ENCODE data around the gene EPHA1. TPM values are rescaled to one million over a fixed set of nuclear protein-coding genes. Genes with fewer than 3 reads are reported as not detected.

The EPHA1 gene
- total and polyA plus RNA-seq, 10 donors: 0.80 to 4.5 (median 2.3) TPM

DNA sequence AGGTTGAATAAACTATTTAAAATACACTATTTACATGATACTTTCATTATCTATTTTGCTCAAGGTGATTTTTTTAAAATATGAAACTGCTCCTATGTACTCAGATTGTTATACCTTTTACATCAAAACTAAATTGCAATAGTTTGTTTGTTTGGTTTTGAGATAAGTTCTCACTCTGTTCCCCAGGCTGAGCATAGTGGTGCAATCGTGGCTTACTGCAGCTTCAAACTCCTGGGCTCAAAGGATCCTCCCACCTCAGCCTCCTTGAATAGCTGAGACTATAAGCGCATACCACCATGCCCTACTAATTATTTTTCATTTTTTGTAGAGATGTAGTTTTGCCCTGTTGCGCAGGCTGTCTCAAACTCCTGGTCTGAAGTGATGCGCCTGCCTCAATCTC, 47.3 kb upstream of the EPHA1 start:
- DNase-seq: no peak
- no peak overlapping the region for H3K4me3 ChIP-seq
- WGBS, 5 donors: 79 to 90% (median 82%) methylated on average over 4 of the region's 4 CpGs
- TF ChIP-seq, protein P1, sequence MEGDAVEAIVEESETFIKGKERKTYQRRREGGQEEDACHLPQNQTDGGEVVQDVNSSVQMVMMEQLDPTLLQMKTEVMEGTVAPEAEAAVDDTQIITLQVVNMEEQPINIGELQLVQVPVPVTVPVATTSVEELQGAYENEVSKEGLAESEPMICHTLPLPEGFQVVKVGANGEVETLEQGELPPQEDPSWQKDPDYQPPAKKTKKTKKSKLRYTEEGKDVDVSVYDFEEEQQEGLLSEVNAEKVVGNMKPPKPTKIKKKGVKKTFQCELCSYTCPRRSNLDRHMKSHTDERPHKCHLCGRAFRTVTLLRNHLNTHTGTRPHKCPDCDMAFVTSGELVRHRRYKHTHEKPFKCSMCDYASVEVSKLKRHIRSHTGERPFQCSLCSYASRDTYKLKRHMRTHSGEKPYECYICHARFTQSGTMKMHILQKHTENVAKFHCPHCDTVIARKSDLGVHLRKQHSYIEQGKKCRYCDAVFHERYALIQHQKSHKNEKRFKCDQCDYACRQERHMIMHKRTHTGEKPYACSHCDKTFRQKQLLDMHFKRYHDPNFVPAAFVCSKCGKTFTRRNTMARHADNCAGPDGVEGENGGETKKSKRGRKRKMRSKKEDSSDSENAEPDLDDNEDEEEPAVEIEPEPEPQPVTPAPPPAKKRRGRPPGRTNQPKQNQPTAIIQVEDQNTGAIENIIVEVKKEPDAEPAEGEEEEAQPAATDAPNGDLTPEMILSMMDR (IDR thresholded peaks at IDR 0.05 in 8 of 11, conservative IDR thresholded peaks at IDR 0.05 in 3 of 11): no peak
- TF ChIP-seq POLR2AphosphoS5 (IDR thresholded peaks at IDR 0.05) (no peak), POLR2A (IDR thresholded peaks at IDR 0.05) (no peak)
- intact Hi-C loops (cut with DNase I; ENCODE audit: low total_unique reads): no loop called here
- H3K27ac ChIP-seq: no peak overlapping the region
- H3K27me3 ChIP-seq (replicated peaks in 1 of 7): no peaks in the 10 kb centered on the region
- H3K4me1 ChIP-seq: no peaks in the 10 kb centered on the region
- H3K36me3 ChIP-seq: no peaks in the 10 kb centered on the region
- H3K9me3 ChIP-seq: no peaks in the 10 kb centered on the region

DNA sequence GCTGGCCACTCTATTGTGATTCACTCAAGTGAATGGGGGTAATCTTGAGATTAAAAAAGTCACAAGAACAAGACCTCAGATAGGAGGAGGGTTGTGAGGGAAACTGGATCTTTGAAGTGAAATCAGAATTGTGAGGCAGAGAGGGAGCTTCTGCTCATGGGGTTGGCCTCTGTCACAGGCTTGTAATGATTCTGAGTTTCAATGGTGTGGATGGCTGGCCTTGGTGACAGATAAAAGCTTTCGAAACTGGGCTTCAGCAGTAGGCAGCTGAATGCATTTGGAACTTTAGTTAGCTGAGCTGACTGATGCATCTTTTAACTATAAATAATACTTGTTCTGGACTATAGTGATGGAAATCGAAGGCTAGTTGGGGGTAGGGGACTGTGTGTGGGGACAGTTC, 46.8 kb upstream of the EPHA1 start:
- Histone ChIP-seq H3K4me1 (no peaks in the 10 kb centered on the region), H3K27me3 (replicated peaks in 1 of 7) (no peaks in the 10 kb centered on the region), H3K9me3 (no peaks in the 10 kb centered on the region), H3K4me3 (no peak overlapping the region), H3K27ac (no peak overlapping the region), H3K36me3 (no peaks in the 10 kb centered on the region)
- intact Hi-C loops (cut with DNase I; ENCODE audit: low total_unique reads): no loop called here
- WGBS, 5 donors: 82 to 97% (median 87%) methylated on average over 2 of the region's 2 CpGs
- no peak for DNase-seq
- no peak for TF ChIP-seq POLR2A (IDR thresholded peaks at IDR 0.05)

DNA sequence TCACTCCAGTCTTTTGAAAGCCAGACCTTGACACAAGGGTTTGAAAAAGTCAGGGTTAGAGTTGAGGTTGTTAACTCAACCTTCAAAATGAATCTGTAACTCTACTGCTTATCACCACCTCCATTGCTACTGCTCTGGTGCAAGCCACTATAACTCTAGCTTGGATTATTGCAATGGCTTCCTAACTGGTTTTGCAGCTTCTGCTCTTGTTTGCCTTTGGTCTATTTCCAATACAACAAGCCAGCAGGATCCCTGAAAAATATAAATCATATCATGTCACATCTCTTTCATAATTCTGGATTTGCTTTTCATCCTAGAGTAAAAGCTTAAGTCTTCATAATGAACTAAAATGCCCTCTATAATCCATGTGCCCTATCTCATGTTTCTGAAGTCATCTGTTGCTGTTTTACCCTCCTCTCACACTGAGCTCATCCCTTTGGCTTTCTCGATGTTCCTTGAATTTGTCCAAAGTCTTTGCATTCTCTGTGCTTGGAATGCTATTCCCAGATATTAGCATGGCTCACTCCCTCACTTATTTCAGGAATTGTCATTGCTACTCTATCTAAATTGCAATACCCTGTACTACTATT, 45.5 kb upstream of the EPHA1 start:
- Histone ChIP-seq H3K4me3 (no peak overlapping the region), H3K4me1 (no peaks in the 10 kb centered on the region), H3K9me3 (no peaks in the 10 kb centered on the region), H3K36me3 (no peaks in the 10 kb centered on the region), H3K27me3 (replicated peaks in 1 of 7) (no peaks in the 10 kb centered on the region), H3K27ac (no peak overlapping the region)
- intact Hi-C loops (cut with DNase I; ENCODE audit: low total_unique reads): no loop called here
- 76 to 89% (median 86%) methylated on average over 1 of the region's 1 CpG for WGBS, 5 donors
- TF ChIP-seq, protein P1 (IDR thresholded peaks at IDR 0.05 in 8 of 11, conservative IDR thresholded peaks at IDR 0.05 in 3 of 11): no peak
- TF ChIP-seq POLR2A (IDR thresholded peaks at IDR 0.05): no peak
- TF ChIP-seq POLR2AphosphoS5 (IDR thresholded peaks at IDR 0.05): no peak
- no peak for DNase-seq

DNA sequence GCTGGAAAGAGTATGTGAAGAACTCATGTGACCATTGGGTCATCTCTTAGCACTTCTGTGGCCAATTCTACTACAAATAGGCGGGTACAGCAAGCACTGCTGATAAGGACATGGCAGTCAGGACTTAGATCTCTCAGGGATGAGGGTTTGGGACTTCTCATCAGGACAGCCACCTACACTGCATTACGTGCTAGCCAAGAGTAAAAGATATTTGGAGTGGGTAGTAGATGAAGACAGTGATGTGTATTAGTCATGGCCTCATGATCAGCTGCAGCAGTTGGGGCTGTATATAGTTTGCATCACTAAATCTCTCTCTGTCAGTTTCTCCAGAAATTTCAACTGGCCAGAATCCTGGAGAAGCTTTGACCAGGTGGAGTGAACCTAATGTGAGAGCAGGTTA, 43.8 kb upstream of the EPHA1 start:
- Histone ChIP-seq H3K4me3 (no peak overlapping the region), H3K27ac (no peak overlapping the region), H3K9me3 (no peaks in the 10 kb centered on the region), H3K27me3 (replicated peaks in 1 of 7) (peaks cover 0 to 3% (median 0%) of the 10 kb centered on the region in 7 donors), H3K4me1 (no peaks in the 10 kb centered on the region), H3K36me3 (no peaks in the 10 kb centered on the region)
- intact Hi-C loops (cut with DNase I; ENCODE audit: low total_unique reads): no loop called here
- TF ChIP-seq, protein P1 (IDR thresholded peaks at IDR 0.05 in 8 of 11, conservative IDR thresholded peaks at IDR 0.05 in 3 of 11): no peak
- TF ChIP-seq POLR2AphosphoS5 (IDR thresholded peaks at IDR 0.05) (no peak), POLR2A (IDR thresholded peaks at IDR 0.05) (no peak)
- DNase-seq: no peak
- WGBS, 5 donors: 66 to 87% (median 84%) methylated on average over 2 of the region's 2 CpGs

GRCh38 chr7:143451746-143452145, 43.1 kb upstream of the EPHA1 start:
- Histone ChIP-seq H3K36me3 (no peaks in the 10 kb centered on the region), H3K27me3 (replicated peaks in 1 of 7) (peaks cover 0 to 9% (median 0%) of the 10 kb centered on the region in 7 donors), H3K4me3 (no peak overlapping the region), H3K9me3 (no peaks in the 10 kb centered on the region), H3K27ac (no peak overlapping the region), H3K4me1 (no peaks in the 10 kb centered on the region)
- TF ChIP-seq, protein P1 (IDR thresholded peaks at IDR 0.05 in 8 of 11, conservative IDR thresholded peaks at IDR 0.05 in 3 of 11): no peak
- TF ChIP-seq POLR2AphosphoS5 (IDR thresholded peaks at IDR 0.05): no peak
- no peak for TF ChIP-seq POLR2A (IDR thresholded peaks at IDR 0.05)
- intact Hi-C loops (cut with DNase I; ENCODE audit: low total_unique reads): no loop called here
- WGBS, 5 donors: 71 to 90% (median 79%) methylated on average over 1 of the region's 1 CpG
- DNase-seq: no peak
